OCI-LY1 (cell line): ENCODE results near the gene SEMA3D.

Experiments
- H2AFZ ChIP-seq: fragments of 200-600 bp; sonication (generic), shearing (Covaris generic); 2 replicates; pipeline ENCODE4 v1.6.0; 2014; ENCODE audit warnings: antibody characterized with exemption, mild to moderate bottlenecking, low read length
- H3F3A ChIP-seq: fragments of 200-600 bp; sonication (generic), shearing (Covaris generic); 2 replicates; pipeline ENCODE4 v1.6.0; 2014; ENCODE audit warnings: mild to moderate bottlenecking, antibody characterized with exemption, low read length, moderate library complexity; ENCODE audit not compliant: insufficient read depth
- H3K27ac ChIP-seq: fragments of 200-600 bp; sonication (generic); 2 replicates; pipeline ENCODE4 v1.5.1; 2014; ENCODE audit warnings: low read length, mixed run types, mild to moderate bottlenecking, low read depth; ENCODE audit not compliant: poor library complexity, severe bottlenecking
- H3K27me3 ChIP-seq: fragments of 200-600 bp; sonication (generic); 2 replicates; pipeline ENCODE4 v1.6.0; 2014; ENCODE audit warnings: antibody characterized with exemption, mild to moderate bottlenecking, low read length, moderate library complexity; ENCODE audit not compliant: insufficient read depth
- H3K36me3 ChIP-seq: fragments of 200-600 bp; sonication (generic); 2 replicates; pipeline ENCODE4 v1.6.1; 2014; ENCODE audit warnings: mild to moderate bottlenecking, antibody characterized with exemption, low read length, moderate library complexity, mixed read lengths; ENCODE audit not compliant: insufficient read depth
- H3K4me1 ChIP-seq: fragments of 200-600 bp; sonication (generic); 2 replicates; pipeline ENCODE4 v1.5.1; 2014; ENCODE audit warnings: mild to moderate bottlenecking, low read length, moderate library complexity; ENCODE audit not compliant: insufficient read depth, severe bottlenecking
- H3K4me2 ChIP-seq: fragments of 200-600 bp; sonication (generic), shearing (Covaris generic); 2 replicates; pipeline ENCODE4 v1.6.1; 2014; ENCODE audit warnings: low read length
- H3K4me3 ChIP-seq: fragments of 200-600 bp; sonication (generic); 2 replicates; pipeline ENCODE4 v1.5.1; 2014; ENCODE audit warnings: low read length, low read depth, mild to moderate bottlenecking, mixed read lengths; ENCODE audit not compliant: poor library complexity, severe bottlenecking
- H3K79me2 ChIP-seq: fragments of 200-600 bp; shearing (Covaris generic); 2 replicates; pipeline ENCODE4 v1.6.1; 2016; ENCODE audit warnings: mixed run types, low read length, mixed read lengths; ENCODE audit not compliant: insufficient read depth
- H3K9ac ChIP-seq: fragments of 200-600 bp; sonication (generic), shearing (Covaris generic); 2 replicates; pipeline ENCODE4 v1.6.1; 2014; ENCODE audit warnings: mild to moderate bottlenecking, low read length, mixed read lengths
- H3K9me2 ChIP-seq: fragments of 200-600 bp; sonication (generic), shearing (Covaris generic); 2 replicates; pipeline ENCODE4 v1.6.1; 2014; ENCODE audit warnings: low read depth, mild to moderate bottlenecking, low read length, mixed read lengths
- H3K9me3 ChIP-seq: fragments of 200-600 bp; shearing (Covaris generic); 2 replicates; pipeline ENCODE4 v1.6.1; 2014; ENCODE audit warnings: low read length, mixed read lengths
- H4K20me1 ChIP-seq: fragments of 200-600 bp; sonication (generic), shearing (Covaris generic); 2 replicates; pipeline ENCODE4 v1.6.0; 2016; ENCODE audit warnings: mild to moderate bottlenecking, low read length; ENCODE audit not compliant: insufficient read depth
- CTCF ChIP-seq: fragments of 200-600 bp; sonication (generic), shearing (Covaris generic); IDR thresholded peaks from 2 replicates; pipeline ENCODE4 v1.5.1; 2017; ENCODE audit warnings: mild to moderate bottlenecking, antibody characterized with exemption, low read length, moderate library complexity, mixed read lengths
- EZH2 ChIP-seq: fragments of 200-600 bp; sonication (generic), shearing (Covaris generic); IDR thresholded peaks from 2 replicates; pipeline ENCODE4 v1.8.0; 2017; ENCODE audit warnings: borderline replicate concordance, mixed run types, mild to moderate bottlenecking, antibody characterized with exemption, low read length, moderate library complexity, mixed read lengths

The SEMA3D gene

GRCh38 chr7:85067371-85067770 is 119.5 kb downstream of the SEMA3D start:
- H3K4me1 ChIP-seq = no peaks in the 10 kb centered on the region

GRCh38 chr7:85065888-85066485 is 120.9 kb downstream of the SEMA3D start:
- H3K36me3 ChIP-seq = no peaks in the 10 kb centered on the region
- H3K9me2 ChIP-seq = no peaks in the 10 kb centered on the region
- no peak overlapping the region for H3K9ac ChIP-seq
- H3K27ac ChIP-seq = no peak overlapping the region
- TF ChIP-seq CTCF = no peak
- no peak for TF ChIP-seq EZH2
- H3F3A ChIP-seq = no peaks in the 10 kb centered on the region
- no peak overlapping the region for H3K4me2 ChIP-seq
- no peaks in the 10 kb centered on the region for H3K27me3 ChIP-seq
- H3K4me1 ChIP-seq = no peaks in the 10 kb centered on the region
- no peaks in the 10 kb centered on the region for H4K20me1 ChIP-seq
- no peaks in the 10 kb centered on the region for H3K79me2 ChIP-seq
- H3K9me3 ChIP-seq = no peaks in the 10 kb centered on the region
- no peak overlapping the region for H3K4me3 ChIP-seq
- no peak overlapping the region for H2AFZ ChIP-seq

More at GRCh38 chr7:85067371-85067770, 119.5 kb downstream of the SEMA3D start:
- Histone ChIP-seq H3K79me2 (no peaks in the 10 kb centered on the region), H3F3A (no peaks in the 10 kb centered on the region), H3K4me2 (no peak overlapping the region), H3K4me3 (no peak overlapping the region), H3K27ac (no peak overlapping the region), H3K36me3 (no peaks in the 10 kb centered on the region), H3K27me3 (no peaks in the 10 kb centered on the region), H3K9me3 (no peaks in the 10 kb centered on the region), H2AFZ (no peak overlapping the region), H3K9me2 (no peaks in the 10 kb centered on the region), H4K20me1 (no peaks in the 10 kb centered on the region), H3K9ac (no peak overlapping the region)
- no peak for TF ChIP-seq EZH2
- TF ChIP-seq CTCF = no peak

DNA sequence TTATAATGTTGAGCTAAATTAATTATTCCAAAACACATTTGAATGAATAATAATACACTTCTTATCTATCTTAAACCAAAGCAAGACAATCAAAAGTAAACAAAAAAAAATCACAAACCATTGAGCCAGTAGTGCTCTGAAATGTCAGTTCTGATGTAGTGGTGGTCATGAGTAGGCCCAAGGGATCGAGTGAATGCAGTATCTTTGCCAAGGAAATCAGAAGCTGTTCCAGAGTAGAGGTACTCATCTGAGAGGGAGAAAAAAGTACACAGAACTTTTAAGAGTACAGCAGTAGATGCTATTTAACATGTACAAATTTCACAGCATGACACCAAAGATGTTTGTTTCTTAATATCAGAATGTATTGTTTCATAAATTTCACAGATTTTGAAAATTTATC is 121.5 kb downstream of the SEMA3D start:
- H3K9me2 ChIP-seq = no peaks in the 10 kb centered on the region
- no peaks in the 10 kb centered on the region for H3K36me3 ChIP-seq
- no peaks in the 10 kb centered on the region for H3K9me3 ChIP-seq
- no peak overlapping the region for H3K4me3 ChIP-seq
- no peaks in the 10 kb centered on the region for H3K79me2 ChIP-seq
- H3K27me3 ChIP-seq = no peaks in the 10 kb centered on the region
- H4K20me1 ChIP-seq = no peaks in the 10 kb centered on the region
- H3K9ac ChIP-seq = no peak overlapping the region
- H3K4me2 ChIP-seq = no peak overlapping the region
- no peak overlapping the region for H3K27ac ChIP-seq
- H2AFZ ChIP-seq = no peak overlapping the region
- no peaks in the 10 kb centered on the region for H3K4me1 ChIP-seq
- TF ChIP-seq EZH2 = no peak
- TF ChIP-seq CTCF = no peak
- no peaks in the 10 kb centered on the region for H3F3A ChIP-seq
